C4-2B (cell line): ENCODE measurements around the gene PRKCE.

Source experiments
- H3K27ac ChIP-seq: fragments of 450-650 bp; 2 replicates; pipeline ENCODE4 v1.5.1; 2017
- ZFX ChIP-seq: fragments of 450-650 bp; IDR thresholded peaks from 2 replicates; pipeline ENCODE4 v1.6.1; 2017
- TF ChIP-seq, protein P1 (sequence below): fragments of 450-650 bp; conservative IDR thresholded peaks from 2 replicates; pipeline ENCODE4 v1.5.1; 2017; ENCODE audit warnings: mild to moderate bottlenecking

Gene PRKCE

GRCh38 chr2:45745231-45745630 lies 93.8 kb downstream of the PRKCE start:
- no peak for TF ChIP-seq ZFX
- TF ChIP-seq, protein P1, sequence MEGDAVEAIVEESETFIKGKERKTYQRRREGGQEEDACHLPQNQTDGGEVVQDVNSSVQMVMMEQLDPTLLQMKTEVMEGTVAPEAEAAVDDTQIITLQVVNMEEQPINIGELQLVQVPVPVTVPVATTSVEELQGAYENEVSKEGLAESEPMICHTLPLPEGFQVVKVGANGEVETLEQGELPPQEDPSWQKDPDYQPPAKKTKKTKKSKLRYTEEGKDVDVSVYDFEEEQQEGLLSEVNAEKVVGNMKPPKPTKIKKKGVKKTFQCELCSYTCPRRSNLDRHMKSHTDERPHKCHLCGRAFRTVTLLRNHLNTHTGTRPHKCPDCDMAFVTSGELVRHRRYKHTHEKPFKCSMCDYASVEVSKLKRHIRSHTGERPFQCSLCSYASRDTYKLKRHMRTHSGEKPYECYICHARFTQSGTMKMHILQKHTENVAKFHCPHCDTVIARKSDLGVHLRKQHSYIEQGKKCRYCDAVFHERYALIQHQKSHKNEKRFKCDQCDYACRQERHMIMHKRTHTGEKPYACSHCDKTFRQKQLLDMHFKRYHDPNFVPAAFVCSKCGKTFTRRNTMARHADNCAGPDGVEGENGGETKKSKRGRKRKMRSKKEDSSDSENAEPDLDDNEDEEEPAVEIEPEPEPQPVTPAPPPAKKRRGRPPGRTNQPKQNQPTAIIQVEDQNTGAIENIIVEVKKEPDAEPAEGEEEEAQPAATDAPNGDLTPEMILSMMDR: no peak
- H3K27ac ChIP-seq: no peak overlapping the region

DNA sequence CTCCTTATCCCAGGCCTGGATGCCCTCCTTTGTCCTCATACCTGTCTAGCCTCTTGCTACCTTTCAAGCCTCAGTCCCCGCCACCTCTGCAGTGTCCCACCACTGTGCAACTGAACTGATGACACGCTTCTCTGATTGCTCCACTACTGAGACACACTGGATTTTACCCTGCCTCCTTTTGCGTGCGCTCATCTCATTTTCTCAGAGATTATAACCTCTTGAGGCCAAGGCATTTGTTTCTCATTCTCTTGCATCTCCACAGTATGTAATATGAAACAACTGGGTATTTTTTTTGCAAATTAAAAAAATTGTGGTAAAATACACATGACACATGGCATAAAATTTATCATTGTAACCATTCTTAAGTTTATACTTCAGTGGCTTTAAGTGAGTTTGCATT lies 95.4 kb downstream of the PRKCE start:
- no peak for TF ChIP-seq ZFX
- TF ChIP-seq, protein P1: no peak

GRCh38 chr2:45747363-45747762 lies 95.9 kb downstream of the PRKCE start:
- H3K27ac ChIP-seq: no peak overlapping the region
- no peak for TF ChIP-seq ZFX
- TF ChIP-seq, protein P1: no peak

More for the DNA sequence above, 95.4 kb downstream of the PRKCE start:
- H3K27ac ChIP-seq: no peak overlapping the region

- no peak overlapping the region for H3K27ac ChIP-seq
- TF ChIP-seq ZFX: no peak
- TF ChIP-seq, protein P1: no peak
Observed at GRCh38 chr2:45748239-45748638, 96.8 kb downstream of the PRKCE start.

- TF ChIP-seq, protein P1: no peak
- TF ChIP-seq ZFX: no peak
- H3K27ac ChIP-seq: no peak overlapping the region
Observed at GRCh38 chr2:45750001-45750400, 98.5 kb downstream of the PRKCE start.

- TF ChIP-seq, protein P1: no peak
- TF ChIP-seq ZFX: no peak
- H3K27ac ChIP-seq: no peak overlapping the region
Observed at GRCh38 chr2:45750484-45750883, 99.0 kb downstream of the PRKCE start.

GRCh38 chr2:45753381-45753780 lies 101.9 kb downstream of the PRKCE start:
- no peak for TF ChIP-seq ZFX
- TF ChIP-seq, protein P1: no peak
- H3K27ac ChIP-seq: no peak overlapping the region
